ENCODE results near the gene CDNF.

The CDNF gene

DNA sequence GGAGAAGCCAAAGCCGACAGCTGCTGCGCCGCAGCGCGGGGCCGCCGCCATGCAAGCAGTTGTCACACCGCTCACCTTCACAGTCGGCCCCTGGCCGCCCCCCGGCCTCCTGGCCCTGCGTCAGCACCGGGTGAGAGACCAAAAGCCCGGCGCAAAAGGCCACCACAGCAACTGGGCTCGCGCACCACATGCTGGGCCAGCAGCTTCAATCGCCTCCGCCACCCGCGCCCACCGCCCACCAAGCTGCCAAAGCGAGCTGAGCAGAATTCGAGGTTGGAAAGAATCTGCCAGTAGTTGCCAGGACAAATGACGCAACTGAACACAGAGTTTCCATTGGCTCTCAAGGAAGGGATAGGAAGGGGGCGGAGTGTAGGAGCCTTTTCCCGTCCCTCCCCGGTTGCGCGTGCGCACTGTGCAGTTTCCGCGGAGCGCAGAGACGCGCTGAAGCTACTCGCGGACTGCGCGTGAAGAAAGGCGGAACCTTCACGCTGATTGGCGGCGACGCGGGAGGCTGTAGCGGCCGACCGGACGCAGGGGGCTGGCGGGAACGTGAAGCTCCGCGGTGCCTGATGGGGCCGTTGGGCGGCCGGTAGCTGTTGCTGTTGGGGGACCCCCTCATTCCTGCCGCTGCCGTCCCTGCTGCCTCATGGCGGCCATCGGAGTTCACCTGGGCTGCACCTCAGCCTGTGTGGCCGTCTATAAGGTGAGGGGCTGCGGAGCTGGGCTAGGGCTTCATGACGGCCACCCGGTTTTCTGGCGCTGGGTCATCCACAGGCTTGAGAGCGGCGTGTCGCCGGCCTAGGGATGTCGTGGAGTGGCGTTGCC is at the start of gene CDNF, which contains the start of the genes HSPA14 and MSANTD7:
Gene CDNF (minus strand): TSS at position 281 of the 825 bp plus-strand sequence. CDS start 91 bp downstream, at position 190.
Gene HSPA14 (plus strand): TSS at position 550 of the 825 bp plus-strand sequence. CDS start 97 bp downstream, at position 647.
Gene MSANTD7 (plus strand): TSS at position 550 of the 825 bp plus-strand sequence. CDS start 3,979 bp downstream, outside the sequence.
- H3K4me3 ChIP-seq (ENCODE audit: control insufficient read depth, low read depth, low read length) = peak within 1 kb of the TSS; percentile 92
- TF ChIP-seq CTCF (conservative IDR thresholded peaks at IDR 0.05; ENCODE audit: control insufficient read depth, insufficient read depth, low read depth, low read length) = no peak
- peak; percentile 99 for DNase-seq (ENCODE audit: low read depth)

- no peak overlapping the region for H3K4me3 ChIP-seq (ENCODE audit: control insufficient read depth, low read depth, low read length)
- DNase-seq (ENCODE audit: low read depth) = no peak
- no peak for TF ChIP-seq CTCF (conservative IDR thresholded peaks at IDR 0.05; ENCODE audit: control insufficient read depth, insufficient read depth, low read depth, low read length)
These were observed 46.2 kb upstream of the CDNF start for GRCh38 chr10:14884082-14884481.

DNA sequence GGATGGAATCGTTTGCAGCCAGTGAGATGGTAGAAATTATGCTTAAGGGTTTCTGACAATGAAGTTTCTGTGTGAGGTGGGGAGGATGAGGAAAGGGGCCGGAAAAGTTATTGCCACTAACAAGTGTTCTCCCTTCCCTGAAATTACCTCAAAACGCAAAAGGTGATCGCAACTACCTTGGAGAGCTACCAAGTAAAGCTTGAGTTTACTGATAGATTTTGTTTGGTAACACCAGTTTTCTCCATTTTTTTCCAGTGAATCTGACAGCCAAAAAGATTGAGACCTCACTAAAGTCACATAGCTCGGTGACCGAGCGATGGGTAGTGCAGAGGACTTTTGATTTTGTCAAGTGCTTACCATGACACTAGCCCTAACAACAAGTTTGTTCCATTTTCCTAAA is 42.4 kb upstream of the CDNF start:
- no peak for TF ChIP-seq CTCF (conservative IDR thresholded peaks at IDR 0.05; ENCODE audit: control insufficient read depth, insufficient read depth, low read depth, low read length)
- H3K4me3 ChIP-seq (ENCODE audit: control insufficient read depth, low read depth, low read length) = peak overlapping the region; percentile 71
- DNase-seq (ENCODE audit: low read depth) = no peak

DNA sequence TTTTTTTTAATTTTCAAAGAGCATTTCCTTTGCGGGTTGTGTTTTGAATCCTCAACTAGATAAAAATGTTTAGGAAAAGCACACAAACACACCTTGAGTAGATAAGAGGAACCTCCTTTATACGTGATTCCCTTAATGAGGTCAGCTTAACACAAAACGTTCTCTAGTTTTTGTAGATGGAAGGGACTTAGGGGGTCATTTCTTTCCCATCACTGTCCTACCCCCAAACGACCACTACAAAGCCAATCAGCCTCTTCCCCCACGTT is 42.0 kb upstream of the CDNF start:
- no peak for TF ChIP-seq CTCF (conservative IDR thresholded peaks at IDR 0.05; ENCODE audit: control insufficient read depth, insufficient read depth, low read depth, low read length)
- peak overlapping the region; percentile 71 for H3K4me3 ChIP-seq (ENCODE audit: control insufficient read depth, low read depth, low read length)
- no peak for DNase-seq (ENCODE audit: low read depth)

DNA sequence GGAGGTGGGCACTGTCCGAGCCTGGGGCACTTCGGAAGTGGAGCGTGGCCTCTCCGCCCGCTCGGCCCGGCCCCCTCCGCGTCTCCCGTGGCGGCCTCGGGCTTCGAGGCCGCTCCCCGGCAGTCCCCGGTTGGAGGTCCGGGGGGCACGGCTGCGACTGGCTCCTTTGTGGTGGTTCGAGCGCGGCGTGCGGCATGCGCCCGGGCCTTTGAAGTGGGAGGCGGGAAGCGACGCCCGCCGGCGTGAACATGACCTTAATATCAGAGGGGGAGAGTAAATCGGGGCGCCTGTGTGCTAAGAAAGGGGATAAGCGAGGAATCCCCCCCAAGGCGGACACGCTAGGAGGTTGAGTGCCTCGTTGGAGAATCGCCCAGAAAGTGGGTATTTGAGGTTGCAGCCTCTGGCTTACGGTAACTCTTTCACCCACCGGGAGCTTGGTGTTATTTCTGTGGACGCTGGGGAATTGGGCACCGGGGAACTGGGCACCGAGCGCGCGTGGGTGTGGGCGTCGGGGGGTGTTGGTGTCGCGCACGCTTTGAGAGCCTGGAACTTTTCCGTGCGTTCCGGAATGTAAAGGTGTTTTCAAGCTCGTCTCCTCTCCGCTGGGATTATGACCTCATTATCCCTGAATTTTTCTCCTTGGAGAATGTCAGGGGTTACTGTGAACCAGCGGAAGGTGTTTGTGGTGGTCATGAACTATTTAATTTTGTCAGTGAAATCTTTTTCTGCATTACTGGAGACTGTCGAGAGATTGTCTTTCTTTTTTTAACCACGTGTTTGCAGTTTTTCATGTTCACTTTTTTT is 41.5 kb upstream of the CDNF start:
- no peak for TF ChIP-seq CTCF (conservative IDR thresholded peaks at IDR 0.05; ENCODE audit: control insufficient read depth, insufficient read depth, low read depth, low read length)
- H3K4me3 ChIP-seq (ENCODE audit: control insufficient read depth, low read depth, low read length) = peak overlapping the region; percentile 71
- DNase-seq (ENCODE audit: low read depth) = no peak

DNA sequence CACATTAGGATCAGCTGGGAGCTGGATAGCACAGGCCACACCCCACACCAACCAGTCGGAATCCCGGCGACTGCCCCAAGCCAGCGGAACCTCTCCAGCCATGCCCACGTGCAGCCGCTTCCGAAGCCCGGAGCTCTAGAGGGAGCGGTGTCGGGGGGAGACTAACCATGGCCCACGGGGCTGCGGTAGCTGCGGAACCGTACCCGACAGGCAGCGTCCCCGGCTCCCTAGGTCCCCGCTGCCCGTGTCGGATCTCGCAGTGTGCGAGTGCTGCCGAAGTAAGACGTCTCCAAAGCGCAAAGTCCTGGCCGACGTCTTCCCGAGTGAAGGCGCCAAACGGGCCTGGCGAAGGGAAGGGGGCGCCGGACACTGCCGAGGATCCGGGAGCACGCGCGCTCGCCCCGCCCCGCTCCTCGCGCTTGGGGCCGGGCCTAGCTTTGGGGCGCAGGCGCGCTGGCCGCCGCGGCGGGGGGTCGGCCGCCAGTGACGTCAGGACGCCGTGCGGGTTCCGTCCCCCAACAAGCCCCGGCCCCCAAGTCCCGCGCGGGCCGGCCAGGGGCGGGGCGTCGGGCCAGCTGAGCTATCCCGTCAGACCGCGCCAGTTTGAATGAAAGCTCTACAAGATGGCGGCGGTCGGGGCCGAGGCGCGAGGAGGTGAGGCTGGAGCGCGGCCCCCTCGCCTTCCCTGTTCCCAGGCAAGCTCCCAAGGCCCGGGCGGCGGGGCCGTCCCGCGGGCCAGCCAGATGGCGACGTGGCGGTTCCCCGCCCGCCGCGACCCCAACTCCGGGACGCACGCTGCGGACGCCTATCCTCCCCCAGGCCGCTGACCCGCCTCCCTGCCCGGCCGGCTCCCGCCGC is 40.7 kb upstream of the CDNF start, which contains the start of gene SUV39H2:
Gene SUV39H2 (plus strand): TSS at position 601 of the 858 bp plus-strand sequence. CDS start 23 bp downstream, at position 624.
- peak; percentile 89 for DNase-seq (ENCODE audit: low read depth)
- TF ChIP-seq CTCF (conservative IDR thresholded peaks at IDR 0.05; ENCODE audit: control insufficient read depth, insufficient read depth, low read depth, low read length) = no peak
- peak within 1 kb of the TSS; percentile 93 for H3K4me3 ChIP-seq (ENCODE audit: control insufficient read depth, low read depth, low read length)
